K562 (cell line): Measurements from ENCODE around the gene GMPR2. TPM values are rescaled to one million over a fixed set of nuclear protein-coding genes. Genes with fewer than 3 reads are reported as not detected.

ENCODE experiments used
- CEBPB ChIP-seq: fragments of 450-650 bp; IDR thresholded peaks from 2 replicates; pipeline ENCODE4 v1.6.1; 2016; ENCODE audit warnings: missing genetic modification characterization, missing compliant biosample characterization
- DPF2 ChIP-seq: fragments of 450-650 bp; IDR thresholded peaks from 2 replicates; pipeline ENCODE4 v1.6.1; 2016
- ERF ChIP-seq: fragments of 450-650 bp; formaldehyde crosslinking; IDR thresholded peaks from 2 replicates; pipeline ENCODE4 v1.4.0; 2020; ENCODE audit warnings: mild to moderate bottlenecking, mixed read lengths
- HMGN3 ChIP-seq: IDR thresholded peaks from 2 replicates; pipeline ENCODE4 v1.6.1; 2011; ENCODE audit warnings: borderline replicate concordance, low read depth, mild to moderate bottlenecking, mixed read lengths, low read length; ENCODE audit not compliant: insufficient read length; ENCODE audit errors: extremely low read depth
- KHSRP ChIP-seq: fragments of 450-650 bp; IDR thresholded peaks from 2 replicates; pipeline ENCODE4 v1.6.1; 2017
- MYC ChIP-seq, 2 experiments: fragments of 250-450 bp in 1 of 2; sonication (Bioruptor Pico) in 1 of 2; IDR thresholded peaks; 2 replicates each; pipeline versions ENCODE4 v1.5.1 to v1.6.1; 2012 to 2021; ENCODE audit warnings: low read depth in 2 of 2, borderline replicate concordance in 1 of 2, improper control_type of control experiment in 1 of 2, low read length in 1 of 2, mild to moderate bottlenecking in 1 of 2, moderate library complexity in 1 of 2
- NR1H2 ChIP-seq: sonication (generic); formaldehyde crosslinking; IDR thresholded peaks from 2 replicates; pipeline ENCODE4 v1.4.0; 2020; ENCODE audit warnings: mild to moderate bottlenecking, missing genetic modification reagents
- RAD21 ChIP-seq, 2 experiments: fragments of 250-450 bp in 1 of 2; fragments of 450-650 bp in 1 of 2; sonication (Bioruptor Pico) in 1 of 2; formaldehyde crosslinking in 1 of 2; IDR thresholded peaks in 1 of 2; conservative IDR thresholded peaks in 1 of 2; 2 replicates each; pipeline versions ENCODE4 v1.4.0 to v1.8.0; 2020 to 2022; ENCODE audit warnings: mild to moderate bottlenecking in 2 of 2, moderate library complexity in 1 of 2
- SIRT6 ChIP-seq: IDR thresholded peaks from one replicate; pipeline ENCODE4 v1.6.1; 2012; ENCODE audit warnings: low read depth, mild to moderate bottlenecking, control low read depth, inconsistent platforms, low read length, moderate library complexity
- SMAD2 ChIP-seq: fragments of 150-350 bp; IDR thresholded peaks from 2 replicates; pipeline ENCODE4 v1.6.1; 2014; ENCODE audit warnings: low read depth, mild to moderate bottlenecking, low read length
- SNIP1 ChIP-seq: fragments of 450-650 bp; IDR thresholded peaks from 2 replicates; pipeline ENCODE4 v1.7.1; 2017; ENCODE audit warnings: low read depth, mild to moderate bottlenecking
- TFAM ChIP-seq: fragments of 250-450 bp; sonication (Bioruptor Pico); conservative IDR thresholded peaks from 2 replicates; pipeline ENCODE4 v1.5.0; 2021; ENCODE audit warnings: mild to moderate bottlenecking, moderate library complexity
- TGIF2 ChIP-seq: sonication (generic); formaldehyde crosslinking; IDR thresholded peaks from 2 replicates; pipeline ENCODE4 v1.8.1; 2022; ENCODE audit warnings: mild to moderate bottlenecking, missing genetic modification reagents, moderate library complexity
- THRAP3 ChIP-seq: fragments of 450-650 bp; IDR thresholded peaks from 2 replicates; pipeline ENCODE4 v1.6.1; 2016; ENCODE audit warnings: mild to moderate bottlenecking, inconsistent platforms, borderline replicate concordance
- ZBTB26 ChIP-seq: fragments of 450-650 bp; formaldehyde crosslinking; IDR thresholded peaks from 2 replicates; pipeline ENCODE4 v1.4.0; 2022; ENCODE audit warnings: missing genetic modification characterization
- ZNF146 ChIP-seq: IDR thresholded peaks from one replicate; pipeline ENCODE4 v1.6.1; 2018; ENCODE audit warnings: missing compliant biosample characterization; ENCODE audit not compliant: unreplicated experiment
- ZNF184 ChIP-seq: sonication (generic); formaldehyde crosslinking; IDR thresholded peaks from 2 replicates; pipeline ENCODE4 v1.5.0; 2020; ENCODE audit warnings: missing genetic modification reagents
- ZNF232 ChIP-seq: sonication (generic); formaldehyde crosslinking; IDR thresholded peaks from 2 replicates; pipeline ENCODE4 v1.8.0; 2022; ENCODE audit warnings: mild to moderate bottlenecking, missing genetic modification reagents
- ZNF444 ChIP-seq: fragments of 250-450 bp; sonication (Bioruptor Pico); IDR thresholded peaks from 2 replicates; pipeline ENCODE4 v1.4.0; 2020; ENCODE audit warnings: mild to moderate bottlenecking, moderate library complexity
- ZNF639 ChIP-seq, 2 experiments: fragments of 200-800 bp in 1 of 2; sonication (Bioruptor generic) in 1 of 2; sonication (generic) in 1 of 2; formaldehyde crosslinking in 1 of 2; IDR thresholded peaks in 1 of 2; conservative IDR thresholded peaks in 1 of 2; 2 replicates each; pipeline versions ENCODE4 v1.5.0 to v1.6.1; 2016 to 2020; ENCODE audit warnings: missing compliant biosample characterization in 1 of 2, missing genetic modification characterization in 1 of 2, missing genetic modification reagents in 1 of 2
- ZNF830 ChIP-seq: fragments of 250-450 bp; sonication (Bioruptor Pico); IDR thresholded peaks from 2 replicates; pipeline ENCODE4 v1.5.0; 2021; ENCODE audit warnings: mild to moderate bottlenecking
- polyA plus RNA-seq, 8 experiments: library from polyadenylated mRNA; depleted of rRNA in 4 of 8; stranded (reverse) in 5 of 8; unstranded in 3 of 8; fragments of >200 nt; fragmentation: Nextera tagmentation in 2 of 8; fragmentation: Illumina TruSeq in 1 of 8; extraction: Ambion mirVana in 2 of 8; extraction: Trizol in 1 of 8; gene quantifications; 2 replicates each; pipeline versions ENCODE4 v1.2.1 to v1.2.3, GENCODE V29; 2011 to 2014; ENCODE audit warnings: inconsistent platforms in 1 of 8, missing spikeins in 1 of 8
- total RNA-seq, 7 experiments: library from RNA; depleted of rRNA in 6 of 7; stranded (reverse); fragments of >200 nt in 6 of 7; fragmentation: Illumina TruSeq in 2 of 7; extraction: Trizol in 2 of 7; gene quantifications; 2 replicates each; pipeline versions ENCODE4 v1.2.1 to v1.2.3, GENCODE V29; 2011 to 2021; ENCODE audit warnings: low replicate concordance in 1 of 7
- TF ChIP-seq, protein P1 (sequence below): fragments of 250-450 bp; sonication (Bioruptor Pico); IDR thresholded peaks from 2 replicates; pipeline ENCODE4 v1.8.0; 2022; ENCODE audit warnings: inconsistent platforms
- TF ChIP-seq, protein P2 (sequence below), 2 experiments: fragments of 450-650 bp in 1 of 2; sonication (generic) in 1 of 2; formaldehyde crosslinking; conservative IDR thresholded peaks; 2 replicates each; pipeline versions ENCODE4 v1.4.0 to v1.8.1; 2020 to 2022; ENCODE audit warnings: mild to moderate bottlenecking in 1 of 2, missing genetic modification reagents in 1 of 2

The GMPR2 gene
- total and polyA plus RNA-seq, 9 of the 15 experiments (the other 6 are each of a cell fraction or from before 2014, with no cell fraction given): 26.4 to 67.4 (median 36.3) TPM

GRCh38 chr14:24271134-24271833 is 38.6 kb downstream of the GMPR2 start, which contains the start of gene RABGGTA (continued):
- peak; percentile 85 for TF ChIP-seq HMGN3
- no peak for TF ChIP-seq SIRT6
- TF ChIP-seq KHSRP: no peak
- TF ChIP-seq ZNF232 (CRISPR knock-in tag): no peak
- TF ChIP-seq CEBPB (tag): no peak
- no peak for TF ChIP-seq ZNF830 (CRISPR knock-in tag)
- TF ChIP-seq TGIF2 (CRISPR knock-in tag): no peak
- no peak for TF ChIP-seq TFAM
- no peak for TF ChIP-seq DPF2
- TF ChIP-seq RAD21 (CRISPR knock-in tag; conservative IDR thresholded peaks at IDR 0.05 in 1 of 2, IDR thresholded peaks at IDR 0.05 in 1 of 2): 0 out of 4 replicates have a peak, but pooled peaks of 1 of the 2 experiments have one; percentile 14
- TF ChIP-seq ZNF146: no peak
- no peak for TF ChIP-seq ZBTB26 (CRISPR knock-in tag)
- TF ChIP-seq ZNF184 (CRISPR knock-in tag): no peak
- peak in 1 of 2 experiments; percentile 62; a peak in 1 of 4 replicates for TF ChIP-seq ZNF639 (CRISPR knock-in tag; conservative IDR thresholded peaks at IDR 0.05 in 1 of 2, IDR thresholded peaks at IDR 0.05 in 1 of 2)
- TF ChIP-seq ERF: no peak
- TF ChIP-seq SNIP1: peak; percentile 74; the same call in 1 of the 2 replicates
- TF ChIP-seq NR1H2: no peak
- TF ChIP-seq SMAD2: no peak
- TF ChIP-seq, protein P1, sequence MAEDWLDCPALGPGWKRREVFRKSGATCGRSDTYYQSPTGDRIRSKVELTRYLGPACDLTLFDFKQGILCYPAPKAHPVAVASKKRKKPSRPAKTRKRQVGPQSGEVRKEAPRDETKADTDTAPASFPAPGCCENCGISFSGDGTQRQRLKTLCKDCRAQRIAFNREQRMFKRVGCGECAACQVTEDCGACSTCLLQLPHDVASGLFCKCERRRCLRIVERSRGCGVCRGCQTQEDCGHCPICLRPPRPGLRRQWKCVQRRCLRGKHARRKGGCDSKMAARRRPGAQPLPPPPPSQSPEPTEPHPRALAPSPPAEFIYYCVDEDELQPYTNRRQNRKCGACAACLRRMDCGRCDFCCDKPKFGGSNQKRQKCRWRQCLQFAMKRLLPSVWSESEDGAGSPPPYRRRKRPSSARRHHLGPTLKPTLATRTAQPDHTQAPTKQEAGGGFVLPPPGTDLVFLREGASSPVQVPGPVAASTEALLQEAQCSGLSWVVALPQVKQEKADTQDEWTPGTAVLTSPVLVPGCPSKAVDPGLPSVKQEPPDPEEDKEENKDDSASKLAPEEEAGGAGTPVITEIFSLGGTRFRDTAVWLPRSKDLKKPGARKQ (CRISPR knock-in tag): no peak
- TF ChIP-seq ZNF444 (CRISPR knock-in tag): no peak
- TF ChIP-seq THRAP3: no peak
- TF ChIP-seq MYC (IDR thresholded peaks at IDR 0.05; ENCODE audit: low read depth, low read length): peak; percentile 87
- 0 out of 2 replicates have a peak, but pooled peaks have one; percentile 23 for TF ChIP-seq MYC (CRISPR knock-in tag; IDR thresholded peaks at IDR 0.05; ENCODE audit: borderline replicate concordance, low read depth)
- TF ChIP-seq, protein P2, sequence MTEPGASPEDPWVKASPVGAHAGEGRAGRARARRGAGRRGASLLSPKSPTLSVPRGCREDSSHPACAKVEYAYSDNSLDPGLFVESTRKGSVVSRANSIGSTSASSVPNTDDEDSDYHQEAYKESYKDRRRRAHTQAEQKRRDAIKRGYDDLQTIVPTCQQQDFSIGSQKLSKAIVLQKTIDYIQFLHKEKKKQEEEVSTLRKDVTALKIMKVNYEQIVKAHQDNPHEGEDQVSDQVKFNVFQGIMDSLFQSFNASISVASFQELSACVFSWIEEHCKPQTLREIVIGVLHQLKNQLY (CRISPR knock-in tag; conservative IDR thresholded peaks at IDR 0.05): no peak
